Stimulated activated naive CD4-positive, alpha-beta T cell treated with Interleukin-2 at 50 U/mL for 16 hours (primary cell): ENCODE results near the gene VAT1.
A peak's percentile ranks its signal among the peaks of the same experiment; 100 is the strongest.

Experiments
- DNase-seq: peaks from one replicate; lab custom pipeline; 2025; lab: John Stamatoyannopoulos, UW

Gene VAT1

GRCh38 chr17:43027091-43028032 lies 5.2 kb upstream of the VAT1 start:
- no peak for DNase-seq

- DNase-seq, result no peak
Measured at GRCh38 chr17:43026595-43026994, 4.4 kb upstream of the VAT1 start.

- no peak for DNase-seq
Measured at GRCh38 chr17:43025766-43026537, 3.8 kb upstream of the VAT1 start.

GRCh38 chr17:43025290-43025657 lies 3.1 kb upstream of the VAT1 start:
- DNase-seq, result no peak

GRCh38 chr17:43024407-43025289 lies 2.5 kb upstream of the VAT1 start, which contains the start of gene RND2:
TSS of gene RND2 (plus strand) at chr17:43025231. CDS start at chr17:43025348, 117 bp downstream.
- DNase-seq, result peak; percentile 75

GRCh38 chr17:43020789-43021740 lies 1.1 kb downstream of the VAT1 start:
- DNase-seq, result peak; percentile 48

GRCh38 chr17:43020030-43020621 lies 2.1 kb downstream of the VAT1 start:
- DNase-seq, result no peak

GRCh38 chr17:43019418-43019817 lies 2.8 kb downstream of the VAT1 start:
- no peak for DNase-seq

- DNase-seq, result no peak
Measured at GRCh38 chr17:43018932-43019331, 3.3 kb downstream of the VAT1 start.

- DNase-seq, result peak; percentile 10
Measured at GRCh38 chr17:43018008-43018853, 4.0 kb downstream of the VAT1 start.

- no peak for DNase-seq
Measured at GRCh38 chr17:43016216-43016615, 6.0 kb downstream of the VAT1 start.

- DNase-seq, result no peak
Measured at GRCh38 chr17:43015579-43015978, 6.6 kb downstream of the VAT1 start.

GRCh38 chr17:43014649-43015542 lies 7.3 kb downstream of the VAT1 start:
- DNase-seq, result no peak

GRCh38 chr17:43014020-43014648 lies 8.1 kb downstream of the VAT1 start:
- DNase-seq, result no peak

GRCh38 chr17:43013296-43013695 lies 8.9 kb downstream of the VAT1 start:
- DNase-seq, result no peak

- no peak for DNase-seq
Measured at GRCh38 chr17:43011728-43012472, 10.3 kb downstream of the VAT1 start.

GRCh38 chr17:43010667-43011308 lies 11.4 kb downstream of the VAT1 start:
- DNase-seq, result no peak
